ENCODE measurements around the gene PLIN1.

The PLIN1 gene

DNA sequence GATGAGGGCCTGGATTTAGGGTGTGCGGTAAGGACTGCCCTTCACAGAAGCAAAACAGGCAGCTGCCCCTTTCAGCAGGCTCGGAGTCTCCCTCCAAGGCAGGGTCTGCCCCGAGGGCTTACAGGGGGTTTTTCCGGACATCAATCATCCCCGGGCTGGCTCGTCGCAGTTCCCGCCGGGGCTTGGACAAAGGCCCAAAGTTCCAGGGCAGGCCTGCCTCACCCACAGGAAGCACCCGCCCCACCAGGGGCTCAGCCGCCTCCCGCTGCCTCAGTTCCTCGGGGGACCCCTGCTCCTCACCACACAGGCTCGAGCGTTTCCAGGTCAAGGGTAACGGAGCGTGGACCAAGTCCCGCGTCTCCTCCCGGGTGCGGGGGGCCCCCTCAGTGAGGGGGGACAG lies 50.9 kb downstream of the PLIN1 start:
- Histone ChIP-seq H2BK15ac (ENCODE audit: low read length) (no peak overlapping the region), H3K79me1 (ENCODE audit: low read depth, low read length) (no peaks in the 10 kb centered on the region), H2BK120ac (ENCODE audit: low read depth, low read length) (no peak overlapping the region), H4K8ac (ENCODE audit: low read depth, low read length) (no peak overlapping the region), H2BK12ac (ENCODE audit: low read length) (no peak overlapping the region), H3K4me1 (ENCODE audit: control insufficient read depth in 2 of 2, insufficient read depth in 1 of 2, low read depth in 1 of 2, low read length in 2 of 2) (no peaks in the 10 kb centered on the region), H4K91ac (ENCODE audit: low read depth, low read length, poor library complexity) (no peak overlapping the region), H3K4me3 (ENCODE audit: low read length in 2 of 2) (no peak overlapping the region), H3K9ac (ENCODE audit: low read depth, low read length, poor library complexity) (no peak overlapping the region), H3K27me3 (ENCODE audit: control insufficient read depth in 3 of 3, insufficient read depth in 3 of 3, low read depth in 1 of 3, low read length in 3 of 3) (no peaks in the 10 kb centered on the region), H3K36me3 (replicated peaks in 1 of 2; ENCODE audit: control insufficient read depth in 2 of 2, insufficient read depth in 2 of 2, low read length in 2 of 2) (peaks cover 86 to 98% of the 10 kb centered on the region in 2 donors), H2AFZ (ENCODE audit: low read length) (no peak overlapping the region), H2BK5ac (ENCODE audit: low read length) (no peak overlapping the region), H3K23ac (ENCODE audit: low read depth, low read length, poor library complexity) (no peak overlapping the region), H3K18ac (ENCODE audit: low read length) (no peak overlapping the region), H3K27ac (replicated peaks; ENCODE audit: low read length) (no peak overlapping the region), H2AK5ac (ENCODE audit: low read depth, low read length) (no peak overlapping the region), H3K4ac (ENCODE audit: low read length) (no peak overlapping the region), H3K9me3 (replicated peaks in 1 of 2; ENCODE audit: control insufficient read depth in 2 of 2, insufficient read depth in 1 of 2, low read depth in 1 of 2, low read length in 2 of 2) (peaks cover 9 to 26% of the 10 kb centered on the region in 2 donors), H3K4me2 (ENCODE audit: insufficient read depth, low read length, poor library complexity, severe bottlenecking) (no peak overlapping the region), H3K14ac (ENCODE audit: low read length) (no peak overlapping the region)
- DNase-seq (ENCODE audit: low spot score), result no peak
- no CpG with 5 or more reads among the region's 21 CpGs for WGBS, 2 donors (ENCODE audit: extremely low coverage in 2 of 2, insufficient read length in 2 of 2, insufficient replicate concordance in 1 of 2)

DNA sequence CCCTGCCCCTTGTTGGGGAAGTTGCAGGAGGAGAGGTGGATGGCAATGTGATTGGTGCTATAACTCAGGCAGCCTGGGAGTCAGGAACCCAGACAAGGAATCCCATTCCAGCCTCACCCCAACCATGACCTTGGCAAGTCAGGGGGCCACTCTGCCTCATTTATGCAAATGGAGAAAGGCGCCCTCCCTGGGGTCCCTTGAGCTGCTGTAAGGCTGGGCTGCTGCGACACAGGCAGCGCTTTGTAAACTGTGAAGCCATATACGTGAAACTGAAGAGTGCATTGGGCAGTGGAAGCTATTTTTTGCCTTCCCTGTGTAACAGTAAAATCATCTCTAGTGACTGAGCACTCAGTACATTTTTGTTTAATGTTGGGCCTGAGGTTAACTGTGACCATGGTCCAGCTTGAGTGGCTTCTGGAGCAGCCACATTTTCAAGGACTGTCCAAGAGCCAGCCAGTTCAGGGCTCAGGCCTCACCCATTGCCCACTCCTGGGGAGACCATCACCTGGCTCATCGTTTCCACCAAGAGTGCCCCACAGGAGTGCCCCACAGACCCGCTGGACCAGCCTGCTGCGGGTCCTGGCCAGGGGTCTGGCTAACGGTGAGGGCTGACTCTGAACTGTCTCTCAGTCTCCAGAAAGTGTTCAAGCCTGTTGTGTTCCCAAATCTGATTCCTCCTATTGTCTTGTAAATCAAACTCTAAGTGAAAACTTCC lies 51.8 kb downstream of the PLIN1 start:
- Histone ChIP-seq H2BK120ac (ENCODE audit: low read depth, low read length) (no peak overlapping the region), H2BK15ac (ENCODE audit: low read length) (no peak overlapping the region), H3K9ac (ENCODE audit: low read depth, low read length, poor library complexity) (no peak overlapping the region), H3K18ac (ENCODE audit: low read length) (no peak overlapping the region), H3K4me2 (ENCODE audit: insufficient read depth, low read length, poor library complexity, severe bottlenecking) (no peak overlapping the region), H3K79me1 (ENCODE audit: low read depth, low read length) (no peaks in the 10 kb centered on the region), H3K4ac (ENCODE audit: low read length) (no peak overlapping the region), H4K91ac (ENCODE audit: low read depth, low read length, poor library complexity) (no peak overlapping the region), H3K27ac (replicated peaks; ENCODE audit: low read length) (no peak overlapping the region), H2BK12ac (ENCODE audit: low read length) (no peak overlapping the region), H3K27me3 (ENCODE audit: control insufficient read depth in 3 of 3, insufficient read depth in 3 of 3, low read depth in 1 of 3, low read length in 3 of 3) (no peaks in the 10 kb centered on the region), H3K23ac (ENCODE audit: low read depth, low read length, poor library complexity) (no peak overlapping the region), H3K14ac (ENCODE audit: low read length) (no peak overlapping the region), H3K9me3 (replicated peaks in 1 of 2; ENCODE audit: control insufficient read depth in 2 of 2, insufficient read depth in 1 of 2, low read depth in 1 of 2, low read length in 2 of 2) (peaks cover 3 to 19% of the 10 kb centered on the region in 2 donors), H3K4me3 (ENCODE audit: low read length in 2 of 2) (no peak overlapping the region), H2AFZ (ENCODE audit: low read length) (no peak overlapping the region), H4K8ac (ENCODE audit: low read depth, low read length) (no peak overlapping the region), H3K36me3 (replicated peaks in 1 of 2; ENCODE audit: control insufficient read depth in 2 of 2, insufficient read depth in 2 of 2, low read length in 2 of 2) (peaks cover 86 to 99% of the 10 kb centered on the region in 2 donors), H3K4me1 (ENCODE audit: control insufficient read depth in 2 of 2, insufficient read depth in 1 of 2, low read depth in 1 of 2, low read length in 2 of 2) (no peaks in the 10 kb centered on the region), H2AK5ac (ENCODE audit: low read depth, low read length) (no peak overlapping the region), H2BK5ac (ENCODE audit: low read length) (no peak overlapping the region)
- DNase-seq (ENCODE audit: low spot score), result no peak
- no CpG with 5 or more reads among the region's 8 CpGs for WGBS, 2 donors (ENCODE audit: extremely low coverage in 2 of 2, insufficient read length in 2 of 2, insufficient replicate concordance in 1 of 2)

DNA sequence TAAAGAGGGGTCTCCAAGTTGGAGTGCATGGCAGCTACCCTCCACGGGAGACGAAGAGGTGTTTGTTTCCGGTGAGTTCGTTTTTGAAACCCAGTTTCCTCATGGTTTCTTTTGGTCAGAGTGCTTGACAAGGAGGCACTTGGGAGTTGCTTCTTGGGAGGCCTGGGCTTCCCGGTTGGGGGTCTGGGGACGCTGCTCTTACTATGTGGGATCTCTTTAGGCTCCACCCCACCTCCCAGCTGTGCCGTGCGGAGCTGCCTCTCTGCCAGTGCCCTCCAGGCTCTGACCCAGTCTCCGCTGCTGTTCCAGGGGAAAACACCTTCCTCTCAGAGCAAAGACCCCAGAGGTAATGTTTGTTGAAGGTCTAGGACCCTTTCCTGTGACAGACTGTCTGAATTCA lies 53.5 kb downstream of the PLIN1 start:
- Histone ChIP-seq H3K18ac (ENCODE audit: low read length) (no peak overlapping the region), H3K36me3 (replicated peaks in 1 of 2; ENCODE audit: control insufficient read depth in 2 of 2, insufficient read depth in 2 of 2, low read length in 2 of 2) (peaks cover 75 to 99% of the 10 kb centered on the region in 2 donors), H3K14ac (ENCODE audit: low read length) (no peak overlapping the region), H3K27me3 (ENCODE audit: control insufficient read depth in 3 of 3, insufficient read depth in 3 of 3, low read depth in 1 of 3, low read length in 3 of 3) (no peaks in the 10 kb centered on the region), H4K8ac (ENCODE audit: low read depth, low read length) (no peak overlapping the region), H3K4me2 (ENCODE audit: insufficient read depth, low read length, poor library complexity, severe bottlenecking) (no peak overlapping the region), H3K79me1 (ENCODE audit: low read depth, low read length) (no peaks in the 10 kb centered on the region), H3K4me1 (ENCODE audit: control insufficient read depth in 2 of 2, insufficient read depth in 1 of 2, low read depth in 1 of 2, low read length in 2 of 2) (no peaks in the 10 kb centered on the region), H3K27ac (replicated peaks; ENCODE audit: low read length) (no peak overlapping the region), H2BK120ac (ENCODE audit: low read depth, low read length) (no peak overlapping the region), H2AFZ (ENCODE audit: low read length) (no peak overlapping the region), H3K4ac (ENCODE audit: low read length) (no peak overlapping the region), H4K91ac (ENCODE audit: low read depth, low read length, poor library complexity) (no peak overlapping the region), H3K23ac (ENCODE audit: low read depth, low read length, poor library complexity) (no peak overlapping the region), H2AK5ac (ENCODE audit: low read depth, low read length) (no peak overlapping the region), H2BK15ac (ENCODE audit: low read length) (no peak overlapping the region), H2BK12ac (ENCODE audit: low read length) (no peak overlapping the region), H3K9ac (ENCODE audit: low read depth, low read length, poor library complexity) (no peak overlapping the region), H3K9me3 (replicated peaks in 1 of 2; ENCODE audit: control insufficient read depth in 2 of 2, insufficient read depth in 1 of 2, low read depth in 1 of 2, low read length in 2 of 2) (peaks cover 0 to 5% of the 10 kb centered on the region in 2 donors), H2BK5ac (ENCODE audit: low read length) (no peak overlapping the region), H3K4me3 (ENCODE audit: low read length in 2 of 2) (no peak overlapping the region)
- WGBS, 2 donors (ENCODE audit: extremely low coverage in 2 of 2, insufficient read length in 2 of 2, insufficient replicate concordance in 1 of 2), result no CpG with 5 or more reads among the region's 9 CpGs
- no peak for DNase-seq (ENCODE audit: low spot score)

DNA sequence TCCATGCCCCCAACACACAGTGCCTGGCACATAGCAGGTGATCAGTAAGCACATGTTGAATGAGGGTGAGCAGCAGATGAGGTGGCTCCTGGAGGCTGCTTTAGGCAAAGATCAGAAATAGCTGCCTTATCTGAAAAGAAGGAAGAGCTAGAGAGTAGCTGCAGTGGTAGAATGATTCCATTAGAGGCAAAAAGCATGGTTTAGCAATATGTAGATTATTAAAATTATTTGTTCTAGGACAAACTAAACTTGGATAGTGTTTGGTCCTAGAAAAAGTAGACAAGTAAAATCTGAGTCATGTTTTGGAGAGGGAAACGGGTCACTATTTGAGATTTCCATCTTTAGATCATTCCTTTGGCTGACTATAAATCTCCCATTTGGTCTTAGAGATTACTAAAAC lies 56.0 kb downstream of the PLIN1 start:
- no CpG with 5 or more reads among the region's 1 CpG for WGBS, 2 donors (ENCODE audit: extremely low coverage in 2 of 2, insufficient read length in 2 of 2, insufficient replicate concordance in 1 of 2)

More for the DNA sequence above, 56.0 kb downstream of the PLIN1 start:
- Histone ChIP-seq H3K18ac (ENCODE audit: low read length) (no peak overlapping the region), H4K8ac (ENCODE audit: low read depth, low read length) (no peak overlapping the region), H2BK5ac (ENCODE audit: low read length) (no peak overlapping the region), H2AFZ (ENCODE audit: low read length) (no peak overlapping the region), H3K14ac (ENCODE audit: low read length) (no peak overlapping the region), H3K4me3 (ENCODE audit: low read length in 2 of 2) (no peak overlapping the region), H3K79me1 (ENCODE audit: low read depth, low read length) (no peaks in the 10 kb centered on the region), H3K4me2 (ENCODE audit: insufficient read depth, low read length, poor library complexity, severe bottlenecking) (no peak overlapping the region), H4K91ac (ENCODE audit: low read depth, low read length, poor library complexity) (no peak overlapping the region), H3K4ac (ENCODE audit: low read length) (no peak overlapping the region), H3K27ac (replicated peaks; ENCODE audit: low read length) (no peak overlapping the region), H3K36me3 (replicated peaks in 1 of 2; ENCODE audit: control insufficient read depth in 2 of 2, insufficient read depth in 2 of 2, low read length in 2 of 2) (peaks cover 63 to 98% of the 10 kb centered on the region in 2 donors), H3K9ac (ENCODE audit: low read depth, low read length, poor library complexity) (no peak overlapping the region), H3K4me1 (ENCODE audit: control insufficient read depth in 2 of 2, insufficient read depth in 1 of 2, low read depth in 1 of 2, low read length in 2 of 2) (no peaks in the 10 kb centered on the region), H3K27me3 (ENCODE audit: control insufficient read depth in 3 of 3, insufficient read depth in 3 of 3, low read depth in 1 of 3, low read length in 3 of 3) (no peaks in the 10 kb centered on the region), H2BK15ac (ENCODE audit: low read length) (no peak overlapping the region), H2AK5ac (ENCODE audit: low read depth, low read length) (no peak overlapping the region), H2BK12ac (ENCODE audit: low read length) (no peak overlapping the region), H3K23ac (ENCODE audit: low read depth, low read length, poor library complexity) (no peak overlapping the region), H2BK120ac (ENCODE audit: low read depth, low read length) (no peak overlapping the region), H3K9me3 (replicated peaks in 1 of 2; ENCODE audit: control insufficient read depth in 2 of 2, insufficient read depth in 1 of 2, low read depth in 1 of 2, low read length in 2 of 2) (no peaks in the 10 kb centered on the region)
- no peak for DNase-seq (ENCODE audit: low spot score)
